ENCODE results near the gene MKKS. TPM values are rescaled to one million over a fixed set of nuclear protein-coding genes. Genes with fewer than 3 reads are reported as not detected.
A peak's percentile ranks its signal among the peaks of the same experiment; 100 is the strongest.

Gene MKKS
- total RNA-seq, 1 experiment from 2014 or later, result 10.6 TPM

DNA sequence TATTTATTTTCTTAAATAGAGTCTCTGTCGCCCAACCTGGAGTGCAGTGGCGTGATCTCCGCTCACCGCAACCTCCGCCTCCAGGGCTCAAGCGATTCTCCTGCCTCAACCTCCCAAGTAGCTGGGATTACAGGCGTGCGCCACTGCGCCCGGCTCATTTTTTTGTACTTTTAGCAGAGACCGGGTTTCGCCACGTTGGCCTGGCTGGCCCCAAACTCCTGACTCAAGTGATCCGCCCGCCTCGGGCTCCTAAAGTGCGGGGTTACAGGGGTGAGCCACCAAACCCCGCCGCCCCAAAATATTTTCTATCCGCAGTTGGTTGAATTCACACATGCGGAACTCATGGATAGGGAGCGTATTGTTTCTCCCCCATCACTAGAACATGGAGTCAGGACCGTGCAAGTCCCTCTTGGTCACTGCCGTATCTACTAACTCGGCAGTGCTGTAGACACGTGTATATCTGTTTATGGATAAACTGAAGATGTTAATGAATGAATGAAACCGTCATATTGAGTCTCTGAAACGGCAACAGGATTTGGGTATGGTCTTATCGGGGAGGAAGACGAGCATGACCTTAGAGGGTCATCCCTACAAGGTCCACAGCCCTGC is 904 bp downstream of the MKKS start:
- no peak for DNase-seq
- no peak overlapping the region for H2BK15ac ChIP-seq (ENCODE audit: low read depth, low read length)
- peak overlapping the region; percentile 56 for H3K9ac ChIP-seq (ENCODE audit: extremely low read depth, insufficient read length, low read length)
- H3K56ac ChIP-seq (ENCODE audit: insufficient read length, low read depth, low read length), result no peak overlapping the region
- H2AFZ ChIP-seq (ENCODE audit: low read length), result no peak overlapping the region
- no CpG with 5 or more reads among the region's 30 CpGs for WGBS (ENCODE audit: extremely low coverage, insufficient read length, low lambda C conversion rate)
- H3K36me3 Mint-ChIP-seq (ENCODE audit: insufficient read depth in 1 of 3, low read depth in 3 of 3), result peaks cover 3 to 6% (median 3%) of the 10 kb centered on the region in 3 experiments; a peak in 4 of 7 replicates
- H2AK5ac ChIP-seq (ENCODE audit: insufficient read length, low read length), result no peak overlapping the region
- no peak overlapping the region for H3T11ph ChIP-seq (ENCODE audit: low read length)
- H2BK5ac ChIP-seq (ENCODE audit: insufficient read length, low read length), result no peak overlapping the region
- no peak overlapping the region for H2BK12ac ChIP-seq (ENCODE audit: insufficient read length, low read depth, low read length)
- H3K79me1 ChIP-seq (ENCODE audit: insufficient read depth, low read depth, low read length, poor library complexity, severe bottlenecking), result peaks cover 4% of the 10 kb centered on the region
- H3K27ac Mint-ChIP-seq, result peak overlapping the region; percentile 6 to 100 (median 83); a peak in 5 of 7 replicates
- no peak overlapping the region for H2BK20ac ChIP-seq (ENCODE audit: low read depth, low read length, poor library complexity, severe bottlenecking)
- H4K5ac ChIP-seq (ENCODE audit: insufficient read length, low read depth, low read length), result no peak overlapping the region
- H3K23ac ChIP-seq (ENCODE audit: insufficient read length, low read depth, low read length), result no peak overlapping the region
- no peaks in the 10 kb centered on the region for H4K20me1 ChIP-seq (ENCODE audit: control insufficient read depth, insufficient read depth, insufficient read length)
- peak overlapping the region; percentile 87 to 94 for H3K4me3 Mint-ChIP-seq
- no peak overlapping the region for H3K18ac ChIP-seq (ENCODE audit: insufficient read length, low read depth, low read length)
- H3K27ac ChIP-seq (ENCODE audit: insufficient read length, low read depth, low read length), result no peak overlapping the region
- peak overlapping the region; percentile 88; the same call in 1 of the 2 replicates for H3K14ac ChIP-seq (ENCODE audit: insufficient read depth, low read length)
- H2BK120ac ChIP-seq (ENCODE audit: low read depth, low read length, poor library complexity, severe bottlenecking), result no peak overlapping the region
- no peak overlapping the region for H3K4ac ChIP-seq (ENCODE audit: low read depth, low read length)
- no peaks in the 10 kb centered on the region for H3K9me3 ChIP-seq (ENCODE audit: control insufficient read depth, low read depth, low read length)
- H3K27me3 Mint-ChIP-seq (ENCODE audit: low read depth), result no peaks in the 10 kb centered on the region
- no peak overlapping the region for H4K91ac ChIP-seq (ENCODE audit: insufficient read length, low read depth, low read length)
- no peaks in the 10 kb centered on the region for H3K27me3 ChIP-seq (ENCODE audit: insufficient read depth, low read length)
- H3K9me3 Mint-ChIP-seq, result no peaks in the 10 kb centered on the region
- H4K8ac ChIP-seq (replicated peaks; ENCODE audit: insufficient read length, low read depth, low read length), result no peak overlapping the region
- peaks cover 43 to 48% of the 10 kb centered on the region in 2 experiments for H3K4me1 Mint-ChIP-seq
- H3K23me2 ChIP-seq (ENCODE audit: insufficient read length, low read depth, low read length, poor library complexity, severe bottlenecking), result peaks cover 4% of the 10 kb centered on the region
- TF ChIP-seq CTCF (conservative IDR thresholded peaks at IDR 0.05), result no peak
- H3K4me1 ChIP-seq (ENCODE audit: insufficient read depth, low read length), result peaks cover 3% of the 10 kb centered on the region; the same call in 1 of the 2 replicates
- H3K79me2 ChIP-seq (ENCODE audit: insufficient read depth, low read length), result peaks cover 10% of the 10 kb centered on the region; the same call in 1 of the 2 replicates
- peak overlapping the region; percentile 80 for H3K4me2 ChIP-seq (ENCODE audit: insufficient read depth, insufficient read length, low read length)
